GM18511 (cell line): ENCODE data around the gene USP19.
A peak's percentile ranks its signal among the peaks of the same experiment; 100 is the strongest.

Experiments used
- ATAC-seq: cut with Tn5 transposase; IDR thresholded peaks from one replicate; pipeline ENCODE4 v1.9.1; 2021; ENCODE audit warnings: mild to moderate bottlenecking, moderate library complexity; ENCODE audit not compliant: unreplicated experiment

USP19 gene

GRCh38 chr3:49120438-49121131 lies at the start of gene USP19:
USP19 (minus strand) TSS chr3:49120823; CDS start chr3:49119145, 1,678 bp downstream.
- peak; percentile 90 for ATAC-seq

DNA sequence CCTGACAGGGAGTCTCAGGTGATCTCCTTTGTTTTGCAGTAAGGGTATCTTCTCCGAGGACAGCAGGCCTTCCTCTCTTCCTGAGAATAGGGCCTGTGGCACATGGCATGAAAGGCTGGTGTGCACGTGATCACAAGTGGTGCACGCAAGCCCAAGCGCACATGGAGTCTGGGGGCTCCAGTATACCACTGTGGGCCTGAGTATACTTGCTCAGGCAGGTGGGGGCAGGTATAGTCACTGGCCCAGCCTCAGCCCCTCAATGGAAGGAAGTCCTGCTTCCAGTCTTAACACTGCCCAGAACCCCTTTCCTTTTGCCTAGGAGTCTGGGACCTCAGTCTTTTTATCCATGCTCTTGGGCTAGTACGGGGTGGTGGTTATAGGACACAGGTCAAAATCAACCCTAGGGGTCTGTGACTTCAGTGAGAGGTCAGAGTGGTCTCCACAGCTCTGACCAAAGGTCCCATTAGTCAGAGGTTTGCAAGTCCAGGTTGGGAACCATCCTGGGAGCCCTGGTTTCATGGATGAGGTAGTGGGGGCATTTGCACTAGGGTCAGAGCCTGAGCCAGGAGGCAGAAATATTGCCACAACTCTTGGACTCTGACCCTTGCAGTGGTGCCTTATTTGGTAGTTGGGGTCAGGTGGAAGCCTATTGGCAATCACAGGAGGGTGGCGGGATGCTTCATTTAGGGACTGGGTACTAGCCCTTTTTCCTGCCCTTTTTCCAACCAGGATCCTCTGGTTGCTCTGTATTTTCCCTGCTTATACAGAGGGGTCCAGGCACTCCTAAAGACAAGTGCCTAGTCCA lies 46.3 kb upstream of the USP19 start:
- no peak for ATAC-seq

DNA sequence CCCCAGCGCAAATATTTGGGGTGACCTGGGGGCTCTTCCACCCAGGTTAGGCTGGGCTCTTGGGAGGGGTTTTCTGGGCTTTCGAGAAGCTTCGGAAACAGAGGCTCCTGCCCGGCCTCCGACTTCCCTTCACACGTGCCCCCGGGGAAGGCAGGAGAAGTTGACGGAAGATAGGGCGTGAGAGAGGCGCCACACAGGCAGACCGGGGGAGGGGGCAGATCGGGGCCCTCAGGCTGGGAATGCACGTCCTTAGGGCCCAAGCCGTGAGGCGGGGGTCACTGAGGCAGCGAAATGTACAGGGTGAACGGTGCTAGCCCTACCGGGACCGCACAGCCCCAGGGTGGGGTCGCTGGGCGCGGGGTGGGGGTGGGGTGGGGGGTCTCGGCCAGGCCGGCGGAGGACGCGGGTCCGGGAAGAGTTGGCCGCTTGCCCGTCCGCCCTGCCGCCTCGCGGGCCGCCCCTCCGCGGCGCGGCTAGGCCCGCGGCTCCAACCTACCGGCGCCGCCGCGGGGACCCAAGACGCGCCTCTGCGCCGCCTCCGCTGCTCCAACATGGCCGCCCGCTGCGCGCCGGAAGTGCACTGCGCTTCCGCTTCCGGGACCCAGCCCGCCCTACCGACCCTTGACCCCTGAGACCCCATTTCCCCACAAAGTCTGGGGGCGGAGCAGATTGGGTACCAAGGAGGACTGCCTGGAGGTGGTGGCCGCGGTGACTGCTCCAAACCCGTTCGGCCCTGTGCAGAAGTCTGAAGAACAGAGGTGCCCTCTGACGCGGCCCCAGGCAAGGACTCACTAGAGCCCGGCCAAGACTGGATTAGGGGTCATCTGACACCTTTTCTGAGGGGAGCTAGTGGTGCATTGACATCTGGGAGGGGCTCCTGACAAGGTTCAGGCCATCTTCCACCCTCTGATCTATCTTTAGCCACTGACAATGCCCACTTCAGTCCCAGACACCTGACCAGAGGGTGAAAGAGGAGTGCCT lies 45.4 kb upstream of the USP19 start, which contains the start of gene CCDC71:
Gene CCDC71 (minus strand): TSS at position 561 of the 981 bp plus-strand sequence. CDS start 2,123 bp downstream, outside the sequence.
- no peak for ATAC-seq

GRCh38 chr3:49164983-49165720 lies 44.5 kb upstream of the USP19 start:
- no peak for ATAC-seq

DNA sequence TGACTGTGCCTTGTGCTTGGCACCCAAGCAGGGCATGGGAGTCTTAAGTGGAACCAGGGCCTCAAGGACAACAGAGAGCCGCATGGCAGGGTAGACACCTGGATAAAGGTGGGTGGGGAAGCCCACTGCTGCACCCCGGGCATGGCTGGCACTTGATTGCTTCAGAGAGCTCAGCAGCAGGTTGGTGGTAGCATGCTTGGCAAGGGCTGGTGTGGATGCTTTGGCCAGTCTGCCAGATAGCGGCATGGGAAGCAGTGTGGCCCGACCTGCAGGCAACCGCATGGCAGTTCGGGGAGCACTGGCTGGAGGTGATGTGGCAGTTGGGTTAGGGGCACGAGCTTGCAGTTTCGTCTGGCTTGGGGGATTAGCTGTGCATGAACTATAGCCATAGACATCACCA lies 43.0 kb upstream of the USP19 start:
- ATAC-seq, result no peak

DNA sequence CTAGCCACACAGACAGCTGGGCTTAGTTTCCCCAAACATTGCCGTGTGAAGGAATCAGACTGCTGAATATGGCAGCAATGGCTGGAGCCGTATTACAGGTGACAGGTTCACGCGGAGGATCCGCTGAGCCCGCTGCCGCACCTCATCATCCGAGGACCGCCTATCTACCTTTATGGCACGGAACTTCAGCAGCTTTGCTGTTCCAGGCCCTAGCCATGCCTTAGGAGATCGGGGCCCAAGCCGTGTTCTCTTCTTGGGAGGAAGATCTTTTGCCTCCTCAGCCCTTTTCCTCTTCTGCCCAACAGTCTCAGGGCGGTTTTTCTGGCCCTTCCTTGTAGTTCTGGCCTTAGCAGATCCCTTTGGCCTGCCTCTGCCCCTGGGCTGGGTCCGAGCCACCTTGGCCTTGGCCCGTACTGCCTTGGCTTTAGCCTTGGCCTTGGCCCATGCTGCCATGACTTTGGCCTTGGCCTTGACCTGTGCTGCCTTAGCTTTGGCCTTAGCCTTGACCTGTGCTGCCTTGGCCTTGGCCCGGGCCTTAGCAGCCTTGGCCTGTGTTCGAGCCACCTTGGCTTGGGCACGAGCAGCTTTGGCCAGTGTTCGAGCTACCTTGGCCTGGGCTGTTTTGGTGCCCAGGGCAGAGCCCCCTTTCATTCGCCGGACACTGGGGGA lies 42.3 kb upstream of the USP19 start:
- ATAC-seq, result no peak

DNA sequence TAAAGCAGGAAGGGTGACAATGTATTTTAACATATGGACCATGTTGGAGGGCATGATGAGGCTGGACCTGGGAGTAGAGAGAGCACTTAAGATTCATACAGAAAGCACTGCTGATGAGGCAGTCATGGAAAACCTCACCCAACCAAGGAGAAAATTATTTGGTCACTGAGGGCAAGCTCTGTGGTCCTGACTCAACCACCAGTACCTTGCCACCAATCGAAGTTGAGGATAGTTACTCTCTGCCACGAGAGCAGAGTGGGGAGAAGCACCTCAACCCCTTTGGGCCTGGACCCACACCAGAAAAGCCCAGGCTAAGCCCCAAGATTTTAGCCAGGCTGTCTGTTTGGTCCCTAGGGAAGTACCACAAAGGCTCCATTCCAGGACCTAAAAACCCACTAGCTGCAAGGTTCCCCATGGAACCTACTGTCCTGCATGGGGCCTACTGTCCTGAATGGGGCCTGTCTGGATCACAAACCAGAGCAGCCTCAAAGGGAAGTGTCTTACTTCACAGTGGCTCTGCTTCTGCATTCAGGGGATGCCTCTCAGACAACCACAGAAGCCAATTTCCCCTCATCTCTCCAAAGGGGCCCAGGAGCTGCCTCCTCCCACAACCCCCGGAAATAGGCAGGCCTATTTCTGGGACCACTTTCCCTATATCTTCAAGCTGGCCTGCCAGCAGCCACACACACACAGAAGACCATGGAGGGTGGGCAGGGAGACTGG lies 41.3 kb upstream of the USP19 start:
- no peak for ATAC-seq

GRCh38 chr3:49161197-49161596 lies 40.6 kb upstream of the USP19 start:
- ATAC-seq, result no peak

DNA sequence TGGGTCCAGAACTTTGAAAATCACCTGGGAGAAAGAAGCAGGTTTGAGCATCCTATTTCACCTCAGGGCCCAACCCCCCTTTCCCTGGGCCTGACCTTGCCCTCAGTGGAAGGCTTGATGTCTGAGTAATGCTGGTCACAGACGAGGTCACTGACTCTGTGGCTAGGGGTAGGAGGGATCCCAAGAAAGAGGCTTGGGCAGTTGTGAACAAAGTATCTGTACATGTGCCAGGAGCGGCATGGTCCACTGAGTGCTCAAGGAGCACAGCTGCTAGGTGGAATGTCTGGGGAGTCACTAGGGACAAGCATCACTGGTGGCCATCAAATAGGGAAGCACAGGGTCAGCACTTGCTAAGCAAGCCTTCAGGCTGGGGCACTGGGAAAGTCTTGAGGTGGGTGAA lies 38.2 kb upstream of the USP19 start:
- ATAC-seq, result no peak

DNA sequence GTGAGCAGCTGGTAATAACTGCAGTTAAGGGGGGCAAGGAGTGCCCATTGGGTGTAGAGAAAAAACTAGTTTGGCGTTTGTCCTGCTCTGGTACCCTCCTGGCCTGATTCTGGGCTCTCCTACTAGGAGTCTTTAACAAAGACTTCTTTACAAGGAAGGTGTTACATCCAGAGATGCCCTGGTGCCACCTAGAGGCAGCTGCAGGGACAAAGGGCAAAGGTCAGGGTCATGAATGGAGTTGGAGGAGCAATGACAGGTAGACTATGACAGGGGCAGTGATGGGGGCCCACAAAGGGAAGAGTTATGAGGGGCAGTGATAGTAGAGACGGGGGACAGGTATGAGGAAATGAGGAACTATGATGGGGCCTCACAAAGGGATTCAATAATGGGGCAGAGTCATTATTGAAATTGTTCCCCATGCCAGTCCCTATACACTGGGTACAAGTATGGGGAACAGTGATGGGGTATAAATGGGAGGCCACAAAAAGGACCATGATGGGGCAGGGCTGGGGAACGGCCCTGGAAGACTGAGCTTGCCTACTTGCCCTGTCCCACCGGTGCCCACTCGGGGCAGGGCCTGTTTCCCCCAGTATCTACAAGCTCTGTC lies 37.6 kb upstream of the USP19 start:
- ATAC-seq, result no peak

DNA sequence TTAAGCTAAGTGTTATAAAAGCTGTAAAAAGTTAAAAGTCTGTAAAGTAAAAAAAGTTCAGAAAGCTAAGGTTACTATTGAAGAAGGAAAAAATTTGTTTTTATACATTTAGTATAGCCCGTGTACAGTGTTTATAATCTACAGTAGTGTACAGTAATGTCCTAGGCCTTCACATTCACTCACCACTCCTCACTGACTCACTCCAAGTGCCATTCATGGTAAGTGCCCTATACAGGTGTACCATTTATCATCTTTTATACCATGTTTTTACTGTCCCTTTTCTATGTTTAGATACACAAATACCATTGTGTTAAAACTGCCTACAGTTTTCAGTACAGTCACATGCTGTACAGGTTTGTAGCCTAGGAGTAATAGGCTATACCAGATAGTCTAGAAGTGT lies 36.7 kb upstream of the USP19 start:
- no peak for ATAC-seq

GRCh38 chr3:49153349-49153912 lies 32.8 kb upstream of the USP19 start:
- no peak for ATAC-seq

DNA sequence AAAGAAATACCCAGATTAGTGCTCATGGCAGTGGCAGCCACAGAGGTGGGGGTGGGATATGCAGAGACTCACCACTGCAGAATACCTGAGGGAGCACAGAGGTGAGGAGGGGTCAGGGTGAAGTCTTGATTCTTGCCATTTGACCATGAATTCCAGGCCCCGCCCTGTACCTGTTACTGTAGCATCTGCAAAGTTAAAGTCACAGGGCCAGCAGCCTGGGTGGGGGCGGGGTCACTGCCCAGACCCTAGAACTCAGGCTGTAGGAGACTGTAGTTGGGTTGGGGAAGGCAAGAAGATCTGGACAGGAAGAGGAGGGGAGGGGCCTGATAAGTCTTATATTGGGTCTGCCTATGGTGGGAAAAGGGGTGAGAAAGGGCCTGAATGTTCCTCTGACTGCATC lies 31.0 kb upstream of the USP19 start:
- no peak for ATAC-seq

- no peak for ATAC-seq
These were observed 27.5 kb upstream of the USP19 start for GRCh38 chr3:49148159-49148558.

DNA sequence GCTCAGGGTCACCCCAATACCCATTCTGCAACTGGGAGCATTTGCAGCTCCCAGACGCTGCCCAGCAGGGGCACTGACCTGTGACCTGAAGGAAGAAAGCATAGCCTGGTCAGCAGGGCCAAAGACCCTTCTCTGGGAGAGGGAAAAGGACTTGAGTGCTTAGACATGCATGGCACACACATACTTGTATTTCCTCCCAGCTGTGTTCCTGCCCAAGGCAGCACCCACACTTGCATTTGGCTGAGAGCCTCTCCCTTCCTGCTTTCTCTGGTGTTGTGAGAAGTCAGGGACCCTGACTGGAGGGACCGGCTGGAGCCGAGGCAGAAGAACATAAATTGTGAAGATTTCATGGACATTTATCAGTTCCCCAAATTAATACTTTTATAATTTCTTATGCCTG lies 19.5 kb upstream of the USP19 start:
- ATAC-seq, result no peak

DNA sequence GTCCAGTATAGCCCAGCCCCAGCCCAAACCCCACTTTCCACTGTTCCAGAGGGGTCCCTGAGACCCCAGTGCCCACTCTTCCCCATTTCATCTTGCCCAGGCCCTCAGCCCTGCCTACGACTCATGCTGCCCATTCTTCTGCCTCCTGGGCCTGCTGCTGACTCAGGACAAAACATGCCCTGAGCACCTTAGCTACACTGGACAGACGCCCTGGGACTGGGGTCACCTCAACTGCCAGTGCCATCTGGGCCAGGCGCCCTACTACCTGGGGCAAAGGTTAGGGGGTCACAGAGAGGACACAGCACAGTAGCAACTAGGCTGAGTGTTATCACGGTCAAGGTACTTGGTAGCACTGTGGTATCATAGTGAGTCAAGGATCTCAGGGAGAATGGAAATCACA lies 14.9 kb upstream of the USP19 start:
- no peak for ATAC-seq

DNA sequence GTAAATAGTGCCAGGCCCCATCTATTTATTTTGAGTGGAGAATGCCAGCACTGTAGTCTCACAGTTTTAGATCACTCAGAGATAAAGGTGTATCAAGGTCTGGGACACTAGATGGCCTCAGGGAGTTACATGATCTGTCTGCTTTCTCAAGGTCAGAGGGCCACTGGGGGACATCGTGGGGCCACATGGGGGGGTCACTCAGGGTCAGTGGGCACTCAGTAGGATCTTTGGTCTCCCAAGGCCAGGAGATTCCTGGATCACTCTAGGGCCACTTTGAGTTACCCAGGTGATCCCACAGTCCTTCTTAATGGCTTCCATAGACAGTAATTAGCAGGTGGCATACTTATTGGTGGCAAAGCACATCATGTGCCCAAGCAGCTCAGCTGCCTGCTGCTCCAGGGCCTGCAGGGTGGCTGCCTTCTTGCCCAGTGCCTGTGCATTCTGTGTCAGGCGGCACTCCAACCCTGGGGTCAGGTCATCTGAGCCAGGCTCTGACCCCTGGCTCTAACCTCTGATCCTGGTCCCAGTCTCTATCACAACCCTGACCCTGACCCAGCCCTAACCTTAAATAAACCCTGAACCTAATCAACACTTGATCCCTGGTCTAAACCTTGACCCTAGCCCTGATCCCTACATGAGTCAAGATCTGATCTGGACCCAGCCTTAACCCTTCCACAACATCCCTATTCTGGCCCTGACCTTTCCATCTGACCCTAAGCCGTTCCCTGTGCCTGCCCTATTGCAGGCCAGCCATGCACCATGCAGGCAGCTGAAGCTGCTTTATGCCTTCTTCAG lies 14.0 kb upstream of the USP19 start:
- ATAC-seq, result no peak
